ENCODE results near the gene CFL1. TPM values are rescaled to one million over a fixed set of nuclear protein-coding genes. Genes with fewer than 3 reads are reported as not detected.

Gene CFL1
- total and polyA plus RNA-seq, 2 donors (not counting 1 experiment from before 2014, with no cell fraction given) = 680 to 1,603 TPM

DNA sequence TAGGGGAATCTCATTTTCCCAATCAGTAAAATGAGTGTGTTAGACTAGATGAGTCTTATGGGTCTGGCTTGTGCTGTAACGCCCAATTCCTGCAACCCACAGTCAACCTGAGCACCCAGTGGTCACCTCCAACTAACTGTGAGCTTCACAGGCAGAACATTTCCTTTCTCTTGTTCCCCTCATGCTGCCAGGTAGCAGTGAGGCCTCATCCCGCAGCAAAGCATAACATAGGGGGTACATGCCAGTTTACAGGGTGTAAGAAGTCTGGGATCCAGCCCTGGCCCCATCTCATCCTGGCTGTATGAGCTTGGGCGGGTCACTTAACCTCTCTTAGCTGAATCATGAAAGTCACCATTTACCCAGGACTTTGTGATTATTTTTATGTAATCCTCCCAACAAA lies 10.9 kb upstream of the CFL1 start:
- no peak overlapping the region for H3K9ac ChIP-seq (ENCODE audit: insufficient read depth, low read length)
- TF ChIP-seq EZH2 (IDR thresholded peaks at IDR 0.05; ENCODE audit: low read length, missing control alignments) = no peak
- TF ChIP-seq, protein P1, sequence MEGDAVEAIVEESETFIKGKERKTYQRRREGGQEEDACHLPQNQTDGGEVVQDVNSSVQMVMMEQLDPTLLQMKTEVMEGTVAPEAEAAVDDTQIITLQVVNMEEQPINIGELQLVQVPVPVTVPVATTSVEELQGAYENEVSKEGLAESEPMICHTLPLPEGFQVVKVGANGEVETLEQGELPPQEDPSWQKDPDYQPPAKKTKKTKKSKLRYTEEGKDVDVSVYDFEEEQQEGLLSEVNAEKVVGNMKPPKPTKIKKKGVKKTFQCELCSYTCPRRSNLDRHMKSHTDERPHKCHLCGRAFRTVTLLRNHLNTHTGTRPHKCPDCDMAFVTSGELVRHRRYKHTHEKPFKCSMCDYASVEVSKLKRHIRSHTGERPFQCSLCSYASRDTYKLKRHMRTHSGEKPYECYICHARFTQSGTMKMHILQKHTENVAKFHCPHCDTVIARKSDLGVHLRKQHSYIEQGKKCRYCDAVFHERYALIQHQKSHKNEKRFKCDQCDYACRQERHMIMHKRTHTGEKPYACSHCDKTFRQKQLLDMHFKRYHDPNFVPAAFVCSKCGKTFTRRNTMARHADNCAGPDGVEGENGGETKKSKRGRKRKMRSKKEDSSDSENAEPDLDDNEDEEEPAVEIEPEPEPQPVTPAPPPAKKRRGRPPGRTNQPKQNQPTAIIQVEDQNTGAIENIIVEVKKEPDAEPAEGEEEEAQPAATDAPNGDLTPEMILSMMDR (conservative IDR thresholded peaks at IDR 0.05 in 1 of 2, IDR thresholded peaks at IDR 0.05 in 1 of 2; ENCODE audit: low read depth in 1 of 2, low read length in 2 of 2) = no peak
- peaks cover 45% of the 10 kb centered on the region for H3K36me3 ChIP-seq (ENCODE audit: control insufficient read depth, insufficient read depth, low read length)
- no peaks in the 10 kb centered on the region for H3K27me3 ChIP-seq (ENCODE audit: control insufficient read depth, insufficient read depth, low read length)
- peaks cover 36% of the 10 kb centered on the region for H3K79me2 ChIP-seq (ENCODE audit: control insufficient read depth, insufficient read depth, low read length)
- H3K4me1 ChIP-seq (ENCODE audit: control insufficient read depth, extremely low read depth, insufficient read depth, low read length) = peaks cover 23% of the 10 kb centered on the region
- H4K20me1 ChIP-seq (ENCODE audit: control insufficient read depth, extremely low read depth, insufficient read depth, low read length) = no peaks in the 10 kb centered on the region
- no peak overlapping the region for H2AFZ ChIP-seq (ENCODE audit: low read length)
- no peak overlapping the region for H3K27ac ChIP-seq (ENCODE audit: insufficient read depth, low read length)
- DNase-seq (ENCODE audit: low read depth in 2 of 2) = no peak
- H3K4me3 ChIP-seq (replicated peaks in 1 of 4; ENCODE audit: control extremely low read depth in 1 of 4, insufficient read depth in 1 of 4, low read depth in 3 of 4, low read length in 4 of 4) = no peak overlapping the region
- H3K4me2 ChIP-seq (ENCODE audit: extremely low read depth, insufficient read depth, low read length) = no peak overlapping the region
- H3K9me3 ChIP-seq (ENCODE audit: control insufficient read depth, insufficient read depth, low read depth, low read length) = no peaks in the 10 kb centered on the region

DNA sequence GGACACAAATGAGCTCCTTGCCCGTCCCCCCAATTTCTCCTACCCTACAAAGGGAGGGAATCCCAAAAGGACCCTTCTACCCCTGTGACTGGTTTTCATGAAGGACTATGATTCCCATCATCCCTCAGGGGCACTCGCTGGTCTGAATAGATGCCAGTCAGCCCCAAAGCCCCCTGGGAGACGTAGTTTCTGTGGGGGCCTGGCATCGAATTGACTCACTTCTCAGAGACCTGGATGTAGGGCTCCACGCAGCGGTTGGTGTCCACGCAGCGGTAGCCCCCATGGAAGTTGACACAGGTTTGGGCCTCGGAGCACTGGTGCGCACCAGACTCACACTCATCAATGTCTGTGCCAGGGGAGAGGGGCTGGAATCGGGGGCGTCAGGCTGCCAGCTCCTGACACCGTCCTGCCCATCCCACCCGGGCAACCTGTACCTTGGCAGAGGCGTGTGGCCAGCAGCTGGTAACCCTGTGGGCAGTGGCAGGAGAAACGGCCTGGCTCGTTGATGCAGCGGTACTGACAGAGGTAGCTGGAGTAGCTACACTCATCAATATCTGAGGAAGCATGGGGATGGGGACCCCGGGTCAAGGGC lies 10.2 kb upstream of the CFL1 start:
- no peak overlapping the region for H3K27ac ChIP-seq (ENCODE audit: insufficient read depth, low read length)
- no peak overlapping the region for H2AFZ ChIP-seq (ENCODE audit: low read length)
- peaks cover 19% of the 10 kb centered on the region for H3K4me1 ChIP-seq (ENCODE audit: control insufficient read depth, extremely low read depth, insufficient read depth, low read length)
- no peak overlapping the region for H3K4me2 ChIP-seq (ENCODE audit: extremely low read depth, insufficient read depth, low read length)
- H4K20me1 ChIP-seq (ENCODE audit: control insufficient read depth, extremely low read depth, insufficient read depth, low read length) = no peaks in the 10 kb centered on the region
- peaks cover 50% of the 10 kb centered on the region for H3K36me3 ChIP-seq (ENCODE audit: control insufficient read depth, insufficient read depth, low read length)
- no peak overlapping the region for H3K4me3 ChIP-seq (replicated peaks in 1 of 4; ENCODE audit: control extremely low read depth in 1 of 4, insufficient read depth in 1 of 4, low read depth in 3 of 4, low read length in 4 of 4)
- H3K9ac ChIP-seq (ENCODE audit: insufficient read depth, low read length) = no peak overlapping the region
- TF ChIP-seq, protein P1 (conservative IDR thresholded peaks at IDR 0.05 in 1 of 2, IDR thresholded peaks at IDR 0.05 in 1 of 2; ENCODE audit: low read depth in 1 of 2, low read length in 2 of 2) = no peak
- no peak for TF ChIP-seq EZH2 (IDR thresholded peaks at IDR 0.05; ENCODE audit: low read length, missing control alignments)
- peaks cover 38% of the 10 kb centered on the region for H3K79me2 ChIP-seq (ENCODE audit: control insufficient read depth, insufficient read depth, low read length)
- DNase-seq (ENCODE audit: low read depth in 2 of 2) = peak in 1 of 2 donors; percentile 12
- H3K27me3 ChIP-seq (ENCODE audit: control insufficient read depth, insufficient read depth, low read length) = no peaks in the 10 kb centered on the region
- H3K9me3 ChIP-seq (ENCODE audit: control insufficient read depth, insufficient read depth, low read depth, low read length) = no peaks in the 10 kb centered on the region

DNA sequence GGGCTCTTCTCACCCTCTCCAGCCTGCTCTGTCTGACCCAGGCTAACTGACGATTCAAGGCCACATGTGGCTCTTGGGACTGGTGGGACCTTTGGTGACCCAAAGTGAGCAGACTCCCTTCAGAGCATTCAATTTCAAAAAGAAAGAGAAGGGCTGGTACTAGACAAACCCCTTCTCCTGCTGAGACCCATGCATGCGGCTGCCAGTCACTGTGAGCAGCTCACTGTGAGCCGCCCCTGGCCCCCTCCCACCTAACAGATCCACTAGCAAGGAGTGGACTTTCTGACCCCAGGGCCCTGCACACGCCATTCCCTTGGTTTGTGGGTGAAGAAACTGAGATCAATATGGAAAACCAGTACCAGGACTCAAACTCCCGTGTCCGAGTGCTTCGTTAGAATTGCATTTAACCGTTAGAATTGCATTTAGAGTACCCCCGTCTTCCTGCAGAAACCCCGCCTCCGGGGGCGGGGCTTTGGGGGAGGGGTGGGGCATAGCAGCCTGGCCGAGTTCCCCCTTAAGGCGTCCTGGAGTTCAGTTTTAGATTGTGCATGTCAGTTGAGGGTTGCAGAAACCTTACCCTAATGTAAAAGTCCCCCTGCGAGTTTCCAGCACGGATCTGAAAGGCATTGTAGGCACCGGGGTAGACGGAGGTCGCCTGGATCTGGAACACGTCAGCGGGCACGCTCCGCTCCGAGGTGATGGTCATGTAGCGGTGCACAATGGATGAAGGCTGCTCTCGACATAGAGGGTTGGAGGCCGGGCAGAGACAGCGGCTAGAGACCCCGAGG lies 9.5 kb upstream of the CFL1 start:
- Histone ChIP-seq H3K9ac (ENCODE audit: insufficient read depth, low read length) (no peak overlapping the region), H4K20me1 (ENCODE audit: control insufficient read depth, extremely low read depth, insufficient read depth, low read length) (no peaks in the 10 kb centered on the region), H3K4me1 (ENCODE audit: control insufficient read depth, extremely low read depth, insufficient read depth, low read length) (peaks cover 19% of the 10 kb centered on the region), H3K27me3 (ENCODE audit: control insufficient read depth, insufficient read depth, low read length) (no peaks in the 10 kb centered on the region), H3K4me3 (replicated peaks in 1 of 4; ENCODE audit: control extremely low read depth in 1 of 4, insufficient read depth in 1 of 4, low read depth in 3 of 4, low read length in 4 of 4) (no peak overlapping the region), H2AFZ (ENCODE audit: low read length) (no peak overlapping the region), H3K27ac (ENCODE audit: insufficient read depth, low read length) (no peak overlapping the region), H3K36me3 (ENCODE audit: control insufficient read depth, insufficient read depth, low read length) (peaks cover 55% of the 10 kb centered on the region), H3K9me3 (ENCODE audit: control insufficient read depth, insufficient read depth, low read depth, low read length) (no peaks in the 10 kb centered on the region), H3K79me2 (ENCODE audit: control insufficient read depth, insufficient read depth, low read length) (peaks cover 43% of the 10 kb centered on the region), H3K4me2 (ENCODE audit: extremely low read depth, insufficient read depth, low read length) (no peak overlapping the region)
- DNase-seq (ENCODE audit: low read depth in 2 of 2) = no peak
- TF ChIP-seq EZH2 (IDR thresholded peaks at IDR 0.05; ENCODE audit: low read length, missing control alignments) = no peak
- TF ChIP-seq, protein P1 (conservative IDR thresholded peaks at IDR 0.05 in 1 of 2, IDR thresholded peaks at IDR 0.05 in 1 of 2; ENCODE audit: low read depth in 1 of 2, low read length in 2 of 2) = no peak
